B cell (primary cell): ENCODE measurements around the gene NFIB. TPM values are rescaled to one million over a fixed set of nuclear protein-coding genes. Genes with fewer than 3 reads are reported as not detected.

ENCODE experiments used
- ATAC-seq: fragments of 200-7000 bp; cut with Tn5 transposase; one replicate; pipeline ENCODE4 v1.10.0; 2021; ENCODE audit warnings: low read depth, mild to moderate bottlenecking, moderate number of reproducible peaks, moderate library complexity
- CTCF ChIA-PET: fragments of 350-600 bp; sonication (Branson Sonifier 250); formaldehyde crosslinking; loops from one replicate; lab custom pipeline; 2021; ENCODE audit warnings: antibody characterized with exemption, inconsistent platforms; lab: Charles Lee
- POLR2A ChIA-PET: fragments of 350-600 bp; sonication (Branson Sonifier 250); formaldehyde crosslinking; loops from one replicate; lab custom pipeline; 2021; ENCODE audit warnings: antibody characterized with exemption; lab: Charles Lee
- DNase-seq: peaks from one replicate; pipeline ENCODE4 v3.0.0; 2013
- H2AFZ ChIP-seq: 2 replicates; pipeline ENCODE4 v1.6.1; 2012; ENCODE audit warnings: mild to moderate bottlenecking, low read depth, low read length; ENCODE audit not compliant: insufficient read depth, poor library complexity, severe bottlenecking
- H3K27ac ChIP-seq, 2 donors: 1 replicate in 1 of 2; 2 replicates in 1 of 2; pipeline ENCODE4 v1.5.1; 2012 to 2013; ENCODE audit warnings: low read length in 2 of 2, mild to moderate bottlenecking in 2 of 2, moderate library complexity in 1 of 2
- H3K27me3 ChIP-seq, 4 experiments: fragments of 200-600 bp in 1 of 4; sonication (generic) in 1 of 4; replicated peaks in 1 of 4; 1 replicate in 2 of 4; 2 replicates in 2 of 4; pipeline versions ENCODE4 v1.6.1 to v1.7.0; 2013 to 2016; ENCODE audit warnings: low read length in 3 of 4, mild to moderate bottlenecking in 2 of 4, mixed read lengths in 1 of 4, moderate library complexity in 1 of 4; ENCODE audit not compliant: insufficient read depth in 4 of 4, control insufficient read depth in 3 of 4; ENCODE audit errors: control extremely low read depth in 1 of 4
- H3K36me3 ChIP-seq, 2 experiments: replicated peaks in 1 of 2; 1 replicate in 1 of 2; 2 replicates in 1 of 2; pipeline versions ENCODE4 v1.6.1 to v1.7.1; 2013; ENCODE audit warnings: low read length in 1 of 2; ENCODE audit not compliant: insufficient read depth in 2 of 2, control insufficient read depth in 1 of 2; ENCODE audit errors: control extremely low read depth in 1 of 2, extremely low read depth in 1 of 2
- H3K4me1 ChIP-seq, 2 donors: fragments of 200-600 bp in 1 of 2; sonication (generic) in 1 of 2; 1 replicate in 1 of 2; 2 replicates in 1 of 2; pipeline versions ENCODE4 v1.5.1 to v1.6.1; 2013 to 2017; ENCODE audit warnings: low read length in 2 of 2; ENCODE audit not compliant: control insufficient read depth in 2 of 2, insufficient read depth in 2 of 2
- H3K4me2 ChIP-seq: replicated peaks from 2 replicates; pipeline ENCODE3; 2012; ENCODE audit warnings: mild to moderate bottlenecking, low read depth, low read length; ENCODE audit not compliant: poor library complexity, severe bottlenecking
- H3K4me3 ChIP-seq, 5 experiments: fragments of 200-600 bp in 1 of 5; sonication (generic) in 1 of 5; 1 replicate in 3 of 5; 2 replicates in 2 of 5; pipeline versions ENCODE4 v1.5.1 to v1.7.0; 2011 to 2016; ENCODE audit warnings: low read length in 4 of 5, mild to moderate bottlenecking in 4 of 5, low read depth in 2 of 5, control low read depth in 1 of 5, moderate library complexity in 1 of 5; ENCODE audit not compliant: insufficient read depth in 1 of 5; ENCODE audit errors: control extremely low read depth in 1 of 5, extremely low read depth in 1 of 5
- H3K79me2 ChIP-seq: fragments of 200-600 bp; sonication (generic); one replicate; pipeline ENCODE4 v1.6.0; 2016; ENCODE audit warnings: low read length; ENCODE audit not compliant: control insufficient read depth, insufficient read depth
- H3K9ac ChIP-seq: fragments of 200-600 bp; sonication (generic); 2 replicates; pipeline ENCODE4 v1.6.1; 2017; ENCODE audit warnings: mild to moderate bottlenecking, low read length, moderate library complexity
- H3K9me3 ChIP-seq, 3 donors: one replicate each; pipeline versions ENCODE4 v1.6.1 to v1.7.1; 2013; ENCODE audit warnings: low read length in 2 of 3; ENCODE audit not compliant: control insufficient read depth in 2 of 3, insufficient read depth in 1 of 3; ENCODE audit errors: control extremely low read depth in 1 of 3
- H4K20me1 ChIP-seq: 2 replicates; pipeline ENCODE4 v1.6.0; 2012; ENCODE audit warnings: mild to moderate bottlenecking, low read length; ENCODE audit not compliant: insufficient read depth, control insufficient read depth, poor library complexity, severe bottlenecking
- H3K27ac Mint-ChIP-seq: one replicate; pipeline ENCODE4 v1.8.0; 2021; ENCODE audit warnings: mixed read lengths
- H3K27me3 Mint-ChIP-seq: one replicate; pipeline ENCODE4 v1.8.0; 2021; ENCODE audit warnings: mixed read lengths
- H3K4me1 Mint-ChIP-seq: one replicate; pipeline ENCODE4 v1.8.0; 2021; ENCODE audit warnings: mixed read lengths
- H3K4me3 Mint-ChIP-seq: one replicate; pipeline ENCODE4 v1.8.0; 2021; ENCODE audit warnings: mixed read lengths
- H3K9me3 Mint-ChIP-seq: one replicate; pipeline ENCODE4 v1.8.0; 2022; ENCODE audit warnings: mixed read lengths; ENCODE audit not compliant: insufficient read depth
- CTCF ChIP-seq: fragments of 200-600 bp; IDR thresholded peaks from one replicate; pipeline ENCODE4 v1.8.0; 2022; ENCODE audit warnings: antibody characterized with exemption, mild to moderate bottlenecking
- EZH2 ChIP-seq: IDR thresholded peaks from 2 replicates; pipeline ENCODE4 v1.6.1; 2012; ENCODE audit warnings: borderline replicate concordance, low read depth, mild to moderate bottlenecking, moderate library complexity, low read length; ENCODE audit not compliant: insufficient read depth, poor library complexity, severe bottlenecking
- WGBS: methylation state at CpG from one replicate; pipeline ENCODE4 v1.1.5; 2013; ENCODE audit warnings: missing lambda C conversion rate; ENCODE audit not compliant: insufficient coverage; 5-methylcytosine and 5-hydroxymethylcytosine counted together
- intact Hi-C: fragments of 100-400 bp; cut with micrococcal nuclease; formaldehyde crosslinking; loops from one replicate; pipeline ENCODE4 v1.10.0; 2022
- polyA plus RNA-seq: library from polyadenylated mRNA; depleted of rRNA; stranded (reverse); fragments of >200 nt; gene quantifications from 2 replicates; pipeline ENCODE4 v1.2.3, GENCODE V29; 2012
- total RNA-seq, 2 donors: library from RNA; stranded (reverse); fragments of 120-200 nt in 1 of 2; gene quantifications; 1 replicate in 1 of 2; 2 replicates in 1 of 2; pipeline versions ENCODE4 v1.2.3 to v1.2.4, GENCODE V29; 2013 to 2022

Gene NFIB
- total and polyA plus RNA-seq, 2 donors (not counting 1 experiment from before 2014, with no cell fraction given) = not detected

GRCh38 chr9:14057368-14058324, 256.3 kb downstream of the NFIB start:
- Mint-ChIP-seq H3K4me3 (no peak overlapping the region), H3K27me3 (no peaks in the 10 kb centered on the region), H3K9me3 (no peaks in the 10 kb centered on the region), H3K27ac (no peak overlapping the region), H3K4me1 (no peaks in the 10 kb centered on the region)
- Histone ChIP-seq H3K27me3 (no peaks in the 10 kb centered on the region), H3K4me1 (no peaks in the 10 kb centered on the region), H3K9me3 (peaks cover 0 to 4% (median 0%) of the 10 kb centered on the region in 3 donors), H2AFZ (no peak overlapping the region), H3K4me3 (no peak overlapping the region), H3K79me2 (no peaks in the 10 kb centered on the region), H3K36me3 (no peaks in the 10 kb centered on the region), H3K27ac (no peak overlapping the region), H4K20me1 (no peaks in the 10 kb centered on the region), H3K4me2 (no peak overlapping the region), H3K9ac (no peak overlapping the region)
- DNase-seq (no peak), ATAC-seq (no peak)
- WGBS = 90% methylated on average over 8 of the region's 13 CpGs
- TF ChIP-seq CTCF (no peak), EZH2 (no peak)
- ChIA-PET CTCF (no interaction called here), POLR2A (no interaction called here)
- intact Hi-C loops = no loop called here

- Histone ChIP-seq H3K9me3 (peaks cover 0 to 4% (median 0%) of the 10 kb centered on the region in 3 donors), H3K4me3 (no peak overlapping the region), H3K4me2 (no peak overlapping the region), H3K27ac (no peak overlapping the region), H3K27me3 (no peaks in the 10 kb centered on the region), H3K36me3 (no peaks in the 10 kb centered on the region), H3K79me2 (no peaks in the 10 kb centered on the region), H3K4me1 (no peaks in the 10 kb centered on the region), H3K9ac (no peak overlapping the region), H4K20me1 (no peaks in the 10 kb centered on the region), H2AFZ (no peak overlapping the region)
- ATAC-seq = no peak
- 80% methylated on average over 2 of the region's 3 CpGs for WGBS
- Mint-ChIP-seq H3K4me1 (no peaks in the 10 kb centered on the region), H3K4me3 (no peak overlapping the region), H3K27me3 (no peaks in the 10 kb centered on the region), H3K27ac (no peak overlapping the region), H3K9me3 (no peaks in the 10 kb centered on the region)
- POLR2A ChIA-PET = no interaction called here
- DNase-seq = no peak
- TF ChIP-seq CTCF (no peak), EZH2 (no peak)
- intact Hi-C loops = no loop called here
- CTCF ChIA-PET = no interaction called here
Observed at GRCh38 chr9:14056316-14056861, 257.6 kb downstream of the NFIB start.
